ENCODE data around the gene DNAI4. TPM values are rescaled to one million over a fixed set of nuclear protein-coding genes. Genes with fewer than 3 reads are reported as not detected.

Gene DNAI4
- total and polyA plus RNA-seq, 2 experiments from 2014 or later: 2.9 to 5.9 TPM

DNA sequence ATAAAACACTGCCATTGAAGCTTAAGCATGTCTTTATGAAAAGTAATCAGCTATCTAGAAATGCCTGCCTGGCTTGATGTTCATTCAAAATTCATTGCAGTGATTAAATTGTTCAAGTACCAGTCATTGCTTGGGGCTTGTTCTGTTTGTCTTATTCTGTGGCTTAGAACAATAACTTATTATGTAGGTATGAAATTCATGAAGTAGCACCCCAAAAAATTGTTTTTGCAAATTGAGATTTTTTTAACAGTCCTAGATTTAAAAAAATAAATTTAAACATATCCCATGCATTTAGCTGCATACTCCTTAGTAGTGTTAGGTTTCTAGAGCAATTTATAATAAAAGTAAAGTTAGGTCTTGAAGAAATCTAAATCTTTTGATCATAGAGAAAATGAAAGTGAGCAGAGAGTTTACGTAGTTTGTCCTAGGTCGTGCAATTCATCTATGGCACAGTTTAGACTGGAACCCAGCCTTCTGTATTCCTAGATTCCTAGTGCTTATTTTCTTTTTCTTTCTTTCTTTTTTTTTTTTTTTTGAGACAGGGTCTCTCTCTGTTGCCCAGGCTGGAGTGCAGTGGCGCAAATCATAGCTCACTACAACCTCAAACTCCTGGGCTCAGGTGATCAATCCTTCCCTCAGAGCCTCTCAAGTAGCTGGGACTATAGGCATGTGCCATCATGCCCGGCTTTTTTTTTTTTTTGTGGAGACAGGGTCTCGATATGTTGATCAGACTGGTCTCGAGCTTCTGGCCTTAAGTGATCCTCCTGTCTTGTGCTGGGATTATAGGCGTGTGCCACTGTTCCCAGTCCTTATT lies 9.4 kb upstream of the DNAI4 start:
- H3K4me2 ChIP-seq: peak overlapping the region; percentile 83
- no peaks in the 10 kb centered on the region for H3K9me2 ChIP-seq (replicated peaks; ENCODE audit: insufficient read depth)
- TF ChIP-seq EZH2 (IDR thresholded peaks at IDR 0.05; ENCODE audit: borderline replicate concordance) (no peak), EZH2phosphoT487 (IDR thresholded peaks at IDR 0.05; ENCODE audit: low read depth, severe bottlenecking, unreplicated experiment) (no peak), CTCF (IDR thresholded peaks at IDR 0.05; ENCODE audit: poor library complexity) (no peak)
- WGBS (ENCODE audit: low lambda C conversion rate, missing lambda C conversion rate): 89% methylated on average over 7 of the region's 7 CpGs
- peaks cover 21% of the 10 kb centered on the region for H3K4me1 ChIP-seq (ENCODE audit: insufficient read depth)
- no peak overlapping the region for H3K27ac ChIP-seq
- H3K36me3 ChIP-seq (replicated peaks; ENCODE audit: insufficient read depth, low read depth): no peaks in the 10 kb centered on the region
- peaks cover 37% of the 10 kb centered on the region for H4K20me1 ChIP-seq (ENCODE audit: insufficient read depth, poor library complexity, severe bottlenecking)
- peaks cover 86% of the 10 kb centered on the region for H3K79me2 ChIP-seq
- no peaks in the 10 kb centered on the region for H3K9me3 ChIP-seq (ENCODE audit: low read depth)
- H2AFZ ChIP-seq: no peak overlapping the region
- H3K4me3 ChIP-seq: no peak overlapping the region
- H3K27me3 ChIP-seq: no peaks in the 10 kb centered on the region
- DNase-seq (ENCODE audit: low spot score): no peak

DNA sequence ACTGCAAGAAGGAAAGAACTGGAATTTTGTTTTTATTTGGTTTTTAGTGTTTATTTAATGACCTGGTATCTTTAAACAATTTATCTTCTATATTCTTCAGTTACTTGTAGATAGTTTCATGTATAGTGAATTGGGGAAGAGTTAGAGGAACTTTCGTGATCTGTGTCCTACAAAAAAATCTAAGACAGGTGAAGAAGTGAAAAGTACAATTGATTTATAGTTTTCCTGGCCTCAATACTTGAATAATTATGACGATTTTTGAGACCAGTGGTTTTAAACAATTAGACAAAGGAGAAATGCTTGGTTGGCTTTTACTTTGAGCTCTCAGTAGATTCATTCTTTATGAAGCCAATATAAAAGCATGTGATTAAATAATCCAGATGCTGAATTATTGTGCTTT lies 7.6 kb upstream of the DNAI4 start:
- no peak overlapping the region for H3K27ac ChIP-seq

DNA sequence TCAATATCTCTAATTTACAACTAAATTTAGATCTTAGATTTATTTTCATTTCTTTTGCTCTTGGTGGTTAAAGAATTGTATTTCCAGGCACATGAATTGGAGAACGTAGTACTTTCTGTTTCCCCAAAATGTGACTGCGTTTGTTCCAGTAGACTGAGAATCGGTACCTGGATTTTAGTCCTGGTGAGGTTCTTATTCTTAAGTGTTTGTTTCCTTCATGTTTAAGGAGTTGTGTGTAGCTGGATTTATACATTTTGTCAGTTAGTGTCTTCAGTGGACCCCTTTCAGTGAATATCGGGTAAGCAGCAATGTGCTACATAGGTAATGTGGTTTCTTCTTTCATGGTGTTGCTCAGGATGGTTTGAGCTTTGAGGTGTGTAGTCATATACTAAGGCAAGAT lies 6.9 kb upstream of the DNAI4 start:
- Histone ChIP-seq H2AFZ (no peak overlapping the region), H3K36me3 (replicated peaks; ENCODE audit: insufficient read depth, low read depth) (no peaks in the 10 kb centered on the region), H3K9me3 (ENCODE audit: low read depth) (no peaks in the 10 kb centered on the region), H3K79me2 (peaks cover 87% of the 10 kb centered on the region), H3K4me2 (peak overlapping the region; percentile 83), H3K4me3 (peak overlapping the region; percentile 63), H3K27me3 (no peaks in the 10 kb centered on the region), H3K4me1 (ENCODE audit: insufficient read depth) (peaks cover 21% of the 10 kb centered on the region), H4K20me1 (ENCODE audit: insufficient read depth, poor library complexity, severe bottlenecking) (peaks cover 27% of the 10 kb centered on the region), H3K9me2 (replicated peaks; ENCODE audit: insufficient read depth) (no peaks in the 10 kb centered on the region), H3K27ac (peak overlapping the region; percentile 98)
- TF ChIP-seq EZH2phosphoT487 (IDR thresholded peaks at IDR 0.05; ENCODE audit: low read depth, severe bottlenecking, unreplicated experiment) (no peak), CTCF (IDR thresholded peaks at IDR 0.05; ENCODE audit: poor library complexity) (no peak), EZH2 (IDR thresholded peaks at IDR 0.05; ENCODE audit: borderline replicate concordance) (no peak)
- 33% methylated on average over 4 of the region's 4 CpGs for WGBS (ENCODE audit: low lambda C conversion rate, missing lambda C conversion rate)
- no peak for DNase-seq (ENCODE audit: low spot score)

More for the DNA sequence above, 7.6 kb upstream of the DNAI4 start:
- TF ChIP-seq EZH2phosphoT487 (IDR thresholded peaks at IDR 0.05; ENCODE audit: low read depth, severe bottlenecking, unreplicated experiment) (no peak), EZH2 (IDR thresholded peaks at IDR 0.05; ENCODE audit: borderline replicate concordance) (no peak), CTCF (IDR thresholded peaks at IDR 0.05; ENCODE audit: poor library complexity) (no peak)
- WGBS (ENCODE audit: low lambda C conversion rate, missing lambda C conversion rate): 61% methylated on average over 2 of the region's 2 CpGs
- Histone ChIP-seq H3K9me3 (ENCODE audit: low read depth) (no peaks in the 10 kb centered on the region), H3K4me1 (ENCODE audit: insufficient read depth) (peaks cover 21% of the 10 kb centered on the region), H4K20me1 (ENCODE audit: insufficient read depth, poor library complexity, severe bottlenecking) (peaks cover 27% of the 10 kb centered on the region), H3K79me2 (peaks cover 86% of the 10 kb centered on the region), H2AFZ (no peak overlapping the region), H3K4me2 (peak overlapping the region; percentile 83), H3K27me3 (no peaks in the 10 kb centered on the region), H3K4me3 (peak overlapping the region; percentile 63), H3K36me3 (replicated peaks; ENCODE audit: insufficient read depth, low read depth) (no peaks in the 10 kb centered on the region), H3K9me2 (replicated peaks; ENCODE audit: insufficient read depth) (no peaks in the 10 kb centered on the region)
- DNase-seq (ENCODE audit: low spot score): no peak
